C4-2B (cell line): ENCODE results near the gene RAPGEF4.

Source experiments
- CTCF ChIP-seq: fragments of 450-650 bp; conservative IDR thresholded peaks from 2 replicates; pipeline ENCODE4 v1.5.1; 2017; ENCODE audit warnings: mild to moderate bottlenecking
- ZFX ChIP-seq: fragments of 450-650 bp; IDR thresholded peaks from 2 replicates; pipeline ENCODE4 v1.6.1; 2017

GRCh38 chr2:172957734-172958133, 222.1 kb downstream of the RAPGEF4 start:
- TF ChIP-seq CTCF (no peak), ZFX (no peak)
